Mucosa of descending colon (tissue), 3 donors: ENCODE data around the gene ADIPOQ. TPM values are rescaled to one million over a fixed set of nuclear protein-coding genes. Genes with fewer than 3 reads are reported as not detected.

Source experiments
- ATAC-seq: fragments of 200-7000 bp; cut with Tn5 transposase; one replicate; pipeline ENCODE4 v1.9.1; 2020; ENCODE audit warnings: mild to moderate bottlenecking, moderate library complexity
- DNase-seq, 3 donors: peaks; one replicate each; pipeline ENCODE4 v3.0.0-alpha.2; 2020
- H3K36me3 ChIP-seq: fragments of 200-600 bp; one replicate; pipeline ENCODE4 v1.8.0; 2021; ENCODE audit warnings: low read depth, mild to moderate bottlenecking
- H3K4me1 ChIP-seq: fragments of 200-600 bp; one replicate; pipeline ENCODE4 v1.8.0; 2021; ENCODE audit warnings: low read depth, mild to moderate bottlenecking
- H3K4me3 ChIP-seq: fragments of 200-600 bp; one replicate; pipeline ENCODE4 v1.8.0; 2021; ENCODE audit warnings: mild to moderate bottlenecking
- H3K9me3 ChIP-seq: fragments of 200-600 bp; one replicate; pipeline ENCODE4 v1.8.0; 2021; ENCODE audit warnings: mild to moderate bottlenecking
- intact Hi-C, 2 donors: fragments of 100-400 bp; cut with DNase I in 1 of 2; cut with micrococcal nuclease in 1 of 2; formaldehyde crosslinking; loops; one replicate each; pipeline versions ENCODE4 v1.11.0 to v1.11.1; 2022; cut with DNase I, micrococcal nuclease
- total RNA-seq, 3 donors: library from RNA; stranded (reverse); fragmentation: NEBNext Ultra II Directional in 2 of 3; extraction: Animal tissue kit (Norgen Biotek cat#: 25700) in 2 of 3; gene quantifications; one replicate each; pipeline versions ENCODE4 v1.2.1 to v1.2.4, GENCODE V29; 2021 to 2023
- TF ChIP-seq, protein P1 (sequence below): fragments of 200-600 bp; IDR thresholded peaks from one replicate; pipeline ENCODE4 v1.8.0; 2022; ENCODE audit warnings: antibody characterized with exemption, mild to moderate bottlenecking
- donor health status: DM: no; HTN: no; CAD: no; lungs with moderate emphysema.
- donor health status: DM: no; HTN: no; CAD: no.
- donor health status: DM: no; HTN: yes; CAD: no.

Gene ADIPOQ
- total RNA-seq, 3 donors from 2014 or later, result 0.12 to 4.7 (median 1.3) TPM

DNA sequence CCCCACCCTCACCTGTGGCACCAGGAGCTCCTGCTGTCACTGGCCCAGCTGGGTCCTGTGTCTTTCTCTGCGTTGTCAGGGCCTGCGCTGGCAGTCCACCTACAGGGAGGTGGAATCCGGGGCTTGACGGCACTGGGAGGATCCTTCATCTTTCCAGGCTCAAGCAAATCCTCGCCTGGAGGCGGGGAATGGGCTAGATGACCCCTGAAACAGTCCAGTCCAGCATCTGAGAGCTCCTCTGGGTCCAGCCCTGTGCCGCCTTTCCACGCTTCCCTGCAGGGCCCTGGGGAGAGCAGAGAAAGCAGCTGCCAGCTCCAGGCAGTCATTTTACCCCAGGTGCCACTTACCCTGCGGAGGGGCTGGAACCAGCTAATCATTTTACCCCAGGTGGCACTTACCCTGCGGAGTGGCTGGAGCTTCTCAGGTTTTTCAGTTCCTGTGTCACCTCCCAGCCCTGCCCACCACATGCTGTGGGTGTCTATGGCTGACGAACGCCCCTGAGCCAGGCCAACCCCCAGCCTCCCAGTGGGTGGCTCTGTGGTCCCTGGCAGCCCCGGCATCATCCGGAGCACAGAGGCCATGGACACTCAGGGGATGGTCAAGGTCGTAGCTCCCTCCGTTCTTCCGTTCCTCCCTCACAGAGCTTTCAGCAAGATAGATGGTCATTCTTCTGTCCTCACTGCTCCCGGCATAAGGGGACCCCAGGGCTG lies 17.9 kb upstream of the ADIPOQ start:
- TF ChIP-seq, protein P1, sequence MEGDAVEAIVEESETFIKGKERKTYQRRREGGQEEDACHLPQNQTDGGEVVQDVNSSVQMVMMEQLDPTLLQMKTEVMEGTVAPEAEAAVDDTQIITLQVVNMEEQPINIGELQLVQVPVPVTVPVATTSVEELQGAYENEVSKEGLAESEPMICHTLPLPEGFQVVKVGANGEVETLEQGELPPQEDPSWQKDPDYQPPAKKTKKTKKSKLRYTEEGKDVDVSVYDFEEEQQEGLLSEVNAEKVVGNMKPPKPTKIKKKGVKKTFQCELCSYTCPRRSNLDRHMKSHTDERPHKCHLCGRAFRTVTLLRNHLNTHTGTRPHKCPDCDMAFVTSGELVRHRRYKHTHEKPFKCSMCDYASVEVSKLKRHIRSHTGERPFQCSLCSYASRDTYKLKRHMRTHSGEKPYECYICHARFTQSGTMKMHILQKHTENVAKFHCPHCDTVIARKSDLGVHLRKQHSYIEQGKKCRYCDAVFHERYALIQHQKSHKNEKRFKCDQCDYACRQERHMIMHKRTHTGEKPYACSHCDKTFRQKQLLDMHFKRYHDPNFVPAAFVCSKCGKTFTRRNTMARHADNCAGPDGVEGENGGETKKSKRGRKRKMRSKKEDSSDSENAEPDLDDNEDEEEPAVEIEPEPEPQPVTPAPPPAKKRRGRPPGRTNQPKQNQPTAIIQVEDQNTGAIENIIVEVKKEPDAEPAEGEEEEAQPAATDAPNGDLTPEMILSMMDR, result no peak

DNA sequence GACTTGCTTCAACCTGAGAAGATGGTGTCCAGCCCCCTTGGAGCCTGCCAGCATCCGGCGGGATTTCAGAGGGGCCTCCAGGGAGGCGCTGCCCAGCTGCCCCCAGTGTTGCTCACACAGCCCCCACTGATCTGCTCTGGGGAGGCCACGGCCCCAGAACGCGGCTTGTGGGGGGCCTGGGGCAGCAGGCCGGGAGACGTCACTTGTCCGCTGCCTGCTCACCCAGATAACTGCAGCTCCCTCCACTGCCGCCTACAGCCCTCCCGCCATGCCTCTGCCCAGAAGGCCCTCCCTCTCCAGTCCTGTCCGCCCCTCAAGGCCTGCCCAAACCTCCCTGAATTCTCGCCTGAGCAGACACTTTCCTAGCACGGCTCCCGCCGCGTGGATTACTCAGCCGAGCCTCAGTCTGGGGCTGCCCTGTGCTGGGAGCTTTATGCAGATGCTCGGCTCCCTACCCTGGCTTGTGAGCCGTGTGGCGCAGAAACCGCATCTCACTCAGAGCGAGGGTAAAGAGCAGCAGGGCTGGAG lies 17.2 kb upstream of the ADIPOQ start:
- Histone ChIP-seq H3K4me1 (peaks cover 14% of the 10 kb centered on the region), H3K36me3 (no peaks in the 10 kb centered on the region), H3K9me3 (no peaks in the 10 kb centered on the region), H3K4me3 (no peak overlapping the region)
- intact Hi-C loops, result loop anchor here (5.0 to 10.0 kb wide), 2 partner anchors 211 to 213 kb away; partner anchors contain the start of gene AHSG (in 2 of the 2)
- ATAC-seq (peak; percentile 10), DNase-seq (no peak)
- TF ChIP-seq, protein P1, result no peak

More for the DNA sequence above, 17.9 kb upstream of the ADIPOQ start:
- Histone ChIP-seq H3K9me3 (no peaks in the 10 kb centered on the region), H3K36me3 (no peaks in the 10 kb centered on the region), H3K4me1 (peaks cover 14% of the 10 kb centered on the region), H3K4me3 (no peak overlapping the region)
- DNase-seq, result no peak
- intact Hi-C loops, result loop anchor here (5.0 to 10.0 kb wide), 2 partner anchors 210 to 212 kb away; partner anchors contain the start of gene AHSG (in 2 of the 2)
- ATAC-seq, result no peak

- no peak for DNase-seq
- H3K9me3 ChIP-seq, result no peaks in the 10 kb centered on the region
- no peaks in the 10 kb centered on the region for H3K36me3 ChIP-seq
- ATAC-seq, result no peak
- no peak overlapping the region for H3K4me3 ChIP-seq
- peaks cover 14% of the 10 kb centered on the region for H3K4me1 ChIP-seq
- intact Hi-C loops, result loop anchor here (5.0 to 10.0 kb wide), 2 partner anchors 211 to 214 kb away; partner anchors contain the start of gene AHSG (in 2 of the 2)
- TF ChIP-seq, protein P1, result no peak
These were observed 16.6 kb upstream of the ADIPOQ start for GRCh38 chr3:186825872-186826409.

GRCh38 chr3:186826410-186826975 lies 16.0 kb upstream of the ADIPOQ start:
- DNase-seq, result peak in 1 of 3 donors; percentile 42

More at GRCh38 chr3:186826410-186826975, 16.0 kb upstream of the ADIPOQ start:
- no peaks in the 10 kb centered on the region for H3K9me3 ChIP-seq
- peaks cover 14% of the 10 kb centered on the region for H3K4me1 ChIP-seq
- intact Hi-C loops, result loop anchor here (5.0 to 10.0 kb wide), 2 partner anchors 212 to 214 kb away; partner anchors contain the start of gene AHSG (in 2 of the 2)
- H3K36me3 ChIP-seq, result no peaks in the 10 kb centered on the region
- TF ChIP-seq, protein P1, result no peak
- ATAC-seq, result peak; percentile 39
- H3K4me3 ChIP-seq, result no peak overlapping the region
